RPMI7951 (cell line): Measurements from ENCODE around the gene ZNF467. TPM values are rescaled to one million over a fixed set of nuclear protein-coding genes. Genes with fewer than 3 reads are reported as not detected.

Source experiments
- DNase-seq: peaks from one replicate; pipeline ENCODE4 v3.0.0-alpha.2; 2012; ENCODE audit warnings: low read depth
- total RNA-seq: library from RNA; depleted of rRNA; stranded (reverse); fragments of >200 nt; shearing (Covaris generic); gene quantifications from 2 replicates; pipeline ENCODE4 v1.2.3, GENCODE V29; 2014

The ZNF467 gene
- total RNA-seq, 1 experiment from 2014 or later, result not detected

GRCh38 chr7:149727899-149728476 lies 45.4 kb downstream of the ZNF467 start:
- no peak for DNase-seq

- no peak for DNase-seq
Measured at GRCh38 chr7:149727053-149727898, 46.1 kb downstream of the ZNF467 start.

GRCh38 chr7:149725916-149726315 lies 47.5 kb downstream of the ZNF467 start:
- DNase-seq, result no peak

GRCh38 chr7:149725426-149725821 lies 48.0 kb downstream of the ZNF467 start:
- no peak for DNase-seq

- no peak for DNase-seq
Measured at GRCh38 chr7:149724661-149725425, 48.5 kb downstream of the ZNF467 start.

- no peak for DNase-seq
Measured at GRCh38 chr7:149723795-149724495, 49.4 kb downstream of the ZNF467 start.

- DNase-seq, result no peak
Measured at GRCh38 chr7:149723082-149723767, 50.2 kb downstream of the ZNF467 start.

GRCh38 chr7:149722356-149722957 lies 50.9 kb downstream of the ZNF467 start:
- DNase-seq, result no peak

- no peak for DNase-seq
Measured at GRCh38 chr7:149721084-149721601, 52.2 kb downstream of the ZNF467 start.

GRCh38 chr7:149720372-149721083 lies 52.9 kb downstream of the ZNF467 start:
- DNase-seq, result peak; percentile 56

GRCh38 chr7:149719912-149720335 lies 53.5 kb downstream of the ZNF467 start:
- peak; percentile 61 for DNase-seq

GRCh38 chr7:149719050-149719899 lies 54.1 kb downstream of the ZNF467 start:
- DNase-seq, result peak; percentile 88

- DNase-seq, result no peak
Measured at GRCh38 chr7:149718730-149719049, 54.7 kb downstream of the ZNF467 start.

- DNase-seq, result no peak
Measured at GRCh38 chr7:149717481-149717880, 55.9 kb downstream of the ZNF467 start.

- DNase-seq, result no peak
Measured at GRCh38 chr7:149716932-149717307, 56.5 kb downstream of the ZNF467 start.

- DNase-seq, result no peak
Measured at GRCh38 chr7:149716007-149716931, 57.1 kb downstream of the ZNF467 start.

- no peak for DNase-seq
Measured at GRCh38 chr7:149715476-149715875, 57.9 kb downstream of the ZNF467 start.

GRCh38 chr7:149714910-149715471 lies 58.4 kb downstream of the ZNF467 start:
- DNase-seq, result peak; percentile 17
